ENCODE measurements around the gene MC4R.

The MC4R gene

DNA sequence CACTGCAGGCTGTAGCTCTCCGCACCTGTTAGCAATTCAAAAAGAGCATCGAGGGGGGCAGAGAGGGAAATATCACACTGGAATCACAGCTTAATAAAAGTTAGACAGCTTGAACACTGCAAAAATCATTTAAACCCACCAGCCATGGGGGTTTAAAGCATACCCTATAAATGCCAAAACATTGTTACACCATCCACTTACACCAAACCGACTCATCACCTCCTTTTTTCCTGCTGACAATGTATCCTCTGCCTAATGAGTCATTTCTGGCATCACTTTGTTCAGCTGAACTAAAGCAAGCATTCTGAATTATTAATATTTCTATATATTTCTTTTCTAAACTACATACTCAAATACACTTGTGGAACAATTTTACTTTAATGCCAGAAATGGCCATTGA lies 21.6 kb downstream of the MC4R start:
- H4K20me1 ChIP-seq (ENCODE audit: insufficient read depth, low read length) = no peaks in the 10 kb centered on the region
- no peak overlapping the region for H3K4me3 ChIP-seq (ENCODE audit: low read length)
- no peaks in the 10 kb centered on the region for H3K4me1 ChIP-seq (ENCODE audit: low read length)
- H3K27me3 ChIP-seq (ENCODE audit: low read depth, low read length) = peaks cover 9% of the 10 kb centered on the region
- H3K36me3 ChIP-seq (replicated peaks; ENCODE audit: low read depth, low read length) = no peaks in the 10 kb centered on the region
- H2AFZ ChIP-seq (ENCODE audit: low read depth, low read length) = no peak overlapping the region
- no peaks in the 10 kb centered on the region for H3K9me3 ChIP-seq (ENCODE audit: insufficient read depth, low read length)
- TF ChIP-seq, protein P1, sequence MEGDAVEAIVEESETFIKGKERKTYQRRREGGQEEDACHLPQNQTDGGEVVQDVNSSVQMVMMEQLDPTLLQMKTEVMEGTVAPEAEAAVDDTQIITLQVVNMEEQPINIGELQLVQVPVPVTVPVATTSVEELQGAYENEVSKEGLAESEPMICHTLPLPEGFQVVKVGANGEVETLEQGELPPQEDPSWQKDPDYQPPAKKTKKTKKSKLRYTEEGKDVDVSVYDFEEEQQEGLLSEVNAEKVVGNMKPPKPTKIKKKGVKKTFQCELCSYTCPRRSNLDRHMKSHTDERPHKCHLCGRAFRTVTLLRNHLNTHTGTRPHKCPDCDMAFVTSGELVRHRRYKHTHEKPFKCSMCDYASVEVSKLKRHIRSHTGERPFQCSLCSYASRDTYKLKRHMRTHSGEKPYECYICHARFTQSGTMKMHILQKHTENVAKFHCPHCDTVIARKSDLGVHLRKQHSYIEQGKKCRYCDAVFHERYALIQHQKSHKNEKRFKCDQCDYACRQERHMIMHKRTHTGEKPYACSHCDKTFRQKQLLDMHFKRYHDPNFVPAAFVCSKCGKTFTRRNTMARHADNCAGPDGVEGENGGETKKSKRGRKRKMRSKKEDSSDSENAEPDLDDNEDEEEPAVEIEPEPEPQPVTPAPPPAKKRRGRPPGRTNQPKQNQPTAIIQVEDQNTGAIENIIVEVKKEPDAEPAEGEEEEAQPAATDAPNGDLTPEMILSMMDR (IDR thresholded peaks at IDR 0.05; ENCODE audit: low read depth, low read length) = no peak
- no peak for TF ChIP-seq EZH2phosphoT487 (IDR thresholded peaks at IDR 0.05; ENCODE audit: low read depth)
- no peak overlapping the region for H3K9ac ChIP-seq (ENCODE audit: low read length)
- H3K27ac ChIP-seq (ENCODE audit: low read length) = no peak overlapping the region
- no peaks in the 10 kb centered on the region for H3K79me2 ChIP-seq (ENCODE audit: low read length)
- H3K4me2 ChIP-seq (ENCODE audit: low read length) = no peak overlapping the region

DNA sequence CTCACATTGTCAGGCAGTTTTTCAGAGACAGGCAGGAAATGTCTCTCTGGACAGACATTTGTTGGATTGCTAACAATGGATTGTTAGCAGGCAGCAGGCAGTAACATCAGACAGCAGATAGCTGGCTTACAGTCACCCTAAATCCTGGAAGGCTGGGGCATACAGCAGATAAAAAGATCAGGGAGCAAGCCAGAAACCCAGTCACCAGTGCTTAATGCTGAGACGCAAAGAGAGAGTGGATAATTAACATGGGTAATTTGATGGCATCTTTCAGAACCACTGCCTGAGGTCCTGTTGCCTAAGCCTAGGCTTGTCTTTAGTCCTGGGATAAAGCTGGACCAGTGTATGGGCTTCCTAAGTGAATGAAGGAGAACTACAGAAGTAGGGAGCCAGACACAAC lies 22.4 kb downstream of the MC4R start:
- no peak for TF ChIP-seq EZH2phosphoT487 (IDR thresholded peaks at IDR 0.05; ENCODE audit: low read depth)
- TF ChIP-seq, protein P1 (IDR thresholded peaks at IDR 0.05; ENCODE audit: low read depth, low read length) = no peak
- Histone ChIP-seq H3K9ac (ENCODE audit: low read length) (no peak overlapping the region), H3K27me3 (ENCODE audit: low read depth, low read length) (peaks cover 9% of the 10 kb centered on the region), H4K20me1 (ENCODE audit: insufficient read depth, low read length) (no peaks in the 10 kb centered on the region), H2AFZ (ENCODE audit: low read depth, low read length) (no peak overlapping the region), H3K4me3 (ENCODE audit: low read length) (no peak overlapping the region), H3K36me3 (replicated peaks; ENCODE audit: low read depth, low read length) (no peaks in the 10 kb centered on the region), H3K79me2 (ENCODE audit: low read length) (no peaks in the 10 kb centered on the region), H3K9me3 (ENCODE audit: insufficient read depth, low read length) (no peaks in the 10 kb centered on the region), H3K4me2 (ENCODE audit: low read length) (no peak overlapping the region), H3K4me1 (ENCODE audit: low read length) (no peaks in the 10 kb centered on the region), H3K27ac (ENCODE audit: low read length) (no peak overlapping the region)

DNA sequence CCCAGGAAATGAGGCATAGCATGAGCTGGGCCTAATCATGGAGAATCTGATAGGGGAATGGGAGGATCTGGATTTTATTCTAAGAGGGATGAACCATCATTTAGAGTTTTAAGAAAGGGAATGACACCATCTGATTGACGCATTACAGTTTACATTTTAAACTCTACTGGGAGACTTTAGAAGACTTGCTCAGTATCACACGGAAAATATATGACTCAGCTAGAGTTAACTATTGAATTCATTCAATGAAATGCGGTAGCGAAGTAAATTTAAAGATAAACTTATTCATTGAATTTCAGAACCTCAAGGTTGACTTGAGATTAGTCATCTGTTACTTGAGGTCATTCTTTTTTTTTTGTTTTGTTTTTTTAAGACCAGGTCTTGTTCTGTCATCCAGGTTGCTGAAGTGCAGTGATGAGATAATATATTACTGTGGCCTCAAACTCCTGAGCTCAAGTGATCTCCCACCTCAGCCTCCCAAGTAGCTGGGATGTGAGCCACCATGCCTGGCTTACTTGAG lies 25.0 kb downstream of the MC4R start:
- no peaks in the 10 kb centered on the region for H3K4me1 ChIP-seq (ENCODE audit: low read length)
- H3K27me3 ChIP-seq (ENCODE audit: low read depth, low read length) = peaks cover 9% of the 10 kb centered on the region
- H3K79me2 ChIP-seq (ENCODE audit: low read length) = no peaks in the 10 kb centered on the region
- H2AFZ ChIP-seq (ENCODE audit: low read depth, low read length) = no peak overlapping the region
- H3K9me3 ChIP-seq (ENCODE audit: insufficient read depth, low read length) = no peaks in the 10 kb centered on the region
- no peak overlapping the region for H3K9ac ChIP-seq (ENCODE audit: low read length)
- TF ChIP-seq, protein P1 (IDR thresholded peaks at IDR 0.05; ENCODE audit: low read depth, low read length) = no peak
- TF ChIP-seq EZH2phosphoT487 (IDR thresholded peaks at IDR 0.05; ENCODE audit: low read depth) = no peak
- no peak overlapping the region for H3K4me3 ChIP-seq (ENCODE audit: low read length)
- H3K36me3 ChIP-seq (replicated peaks; ENCODE audit: low read depth, low read length) = no peaks in the 10 kb centered on the region
- H3K4me2 ChIP-seq (ENCODE audit: low read length) = no peak overlapping the region
- H3K27ac ChIP-seq (ENCODE audit: low read length) = no peak overlapping the region
- no peaks in the 10 kb centered on the region for H4K20me1 ChIP-seq (ENCODE audit: insufficient read depth, low read length)

DNA sequence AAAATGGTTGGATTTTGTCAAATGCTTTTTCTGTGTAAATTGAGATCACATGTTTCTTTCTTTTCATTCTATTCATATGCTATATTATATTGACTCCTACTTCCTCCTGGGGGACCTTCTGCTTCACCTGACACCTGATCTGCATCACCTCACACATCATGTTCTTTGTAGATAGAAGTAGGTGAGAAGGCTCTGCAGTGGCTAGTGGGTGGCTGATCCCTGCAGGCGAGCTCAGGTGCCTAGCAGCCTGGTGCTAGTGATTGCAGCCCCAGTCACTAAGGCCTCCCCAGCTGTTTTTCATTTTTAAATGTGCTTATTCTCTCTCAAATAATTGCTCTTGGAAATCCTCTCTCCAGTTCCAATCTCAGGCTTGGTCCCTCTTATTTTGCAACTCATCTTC lies 33.6 kb downstream of the MC4R start:
- H3K27me3 ChIP-seq (ENCODE audit: low read depth, low read length) = no peaks in the 10 kb centered on the region
- H3K36me3 ChIP-seq (replicated peaks; ENCODE audit: low read depth, low read length) = peaks cover 2% of the 10 kb centered on the region
- H4K20me1 ChIP-seq (ENCODE audit: insufficient read depth, low read length) = no peaks in the 10 kb centered on the region
- no peak overlapping the region for H3K4me2 ChIP-seq (ENCODE audit: low read length)
- peaks cover 16% of the 10 kb centered on the region for H3K4me1 ChIP-seq (ENCODE audit: low read length)
- no peak overlapping the region for H3K27ac ChIP-seq (ENCODE audit: low read length)
- no peak overlapping the region for H3K4me3 ChIP-seq (ENCODE audit: low read length)
- 0 out of 2 replicates have a peak, but pooled peaks cover 5% of the 10 kb centered on the region for H3K9me3 ChIP-seq (ENCODE audit: insufficient read depth, low read length)
- no peaks in the 10 kb centered on the region for H3K79me2 ChIP-seq (ENCODE audit: low read length)
- H2AFZ ChIP-seq (ENCODE audit: low read depth, low read length) = no peak overlapping the region
- H3K9ac ChIP-seq (ENCODE audit: low read length) = no peak overlapping the region
- TF ChIP-seq, protein P1 (IDR thresholded peaks at IDR 0.05; ENCODE audit: low read depth, low read length) = no peak
- TF ChIP-seq EZH2phosphoT487 (IDR thresholded peaks at IDR 0.05; ENCODE audit: low read depth) = no peak
